Sigmoid colon (tissue), 4 donors: ENCODE data around the gene CLTB.

Source experiments
- EP300 ChIP-seq, 4 donors: sonication (generic); formaldehyde crosslinking; IDR thresholded peaks; one replicate each; pipeline ENCODE4 v1.6.1; 2017; ENCODE audit warnings: antibody characterized with exemption in 4 of 4
- POLR2A ChIP-seq, 2 donors: fragments of 450-650 bp; IDR thresholded peaks; one replicate each; pipeline ENCODE4 v1.6.1; 2016; ENCODE audit warnings: antibody characterized with exemption in 2 of 2, mild to moderate bottlenecking in 2 of 2, moderate library complexity in 2 of 2
- POLR2AphosphoS5 ChIP-seq, 4 donors: sonication (generic); formaldehyde crosslinking; IDR thresholded peaks; one replicate each; pipeline ENCODE4 v1.6.1; 2017; ENCODE audit warnings: antibody characterized with exemption in 4 of 4
- TF ChIP-seq, protein P1 (sequence below), 4 experiments: fragments of 450-650 bp in 3 of 4; fragments of 200-600 bp in 1 of 4; IDR thresholded peaks; one replicate each; pipeline ENCODE4 v1.5.1; 2016 to 2019; ENCODE audit warnings: antibody characterized with exemption in 4 of 4, mild to moderate bottlenecking in 3 of 4, moderate library complexity in 2 of 4

DNA sequence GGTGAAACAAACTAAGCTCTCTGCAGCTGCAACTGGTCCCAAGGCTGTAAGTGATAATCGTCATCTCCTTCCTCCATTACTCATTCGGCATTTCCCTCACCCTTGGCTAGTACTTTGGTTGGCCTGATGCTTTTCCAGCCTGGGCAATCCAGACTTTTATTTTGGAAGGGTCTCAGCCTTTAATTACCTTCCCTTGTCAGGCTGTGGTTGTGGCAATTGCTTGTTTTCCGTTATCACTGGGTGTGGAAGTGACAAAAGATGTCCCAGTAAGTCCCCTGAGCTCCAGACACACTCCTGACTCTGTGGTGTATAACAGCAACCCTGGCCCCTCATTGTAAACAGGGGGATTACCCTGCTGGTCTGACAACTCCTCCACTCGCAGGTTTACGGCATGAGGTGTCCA, 25.6 kb upstream of the CLTB start:
- TF ChIP-seq POLR2A (IDR thresholded peaks at IDR 0.05) (no peak), EP300 (IDR thresholded peaks at IDR 0.05) (no peak), POLR2AphosphoS5 (IDR thresholded peaks at IDR 0.05) (no peak)
- TF ChIP-seq, protein P1, sequence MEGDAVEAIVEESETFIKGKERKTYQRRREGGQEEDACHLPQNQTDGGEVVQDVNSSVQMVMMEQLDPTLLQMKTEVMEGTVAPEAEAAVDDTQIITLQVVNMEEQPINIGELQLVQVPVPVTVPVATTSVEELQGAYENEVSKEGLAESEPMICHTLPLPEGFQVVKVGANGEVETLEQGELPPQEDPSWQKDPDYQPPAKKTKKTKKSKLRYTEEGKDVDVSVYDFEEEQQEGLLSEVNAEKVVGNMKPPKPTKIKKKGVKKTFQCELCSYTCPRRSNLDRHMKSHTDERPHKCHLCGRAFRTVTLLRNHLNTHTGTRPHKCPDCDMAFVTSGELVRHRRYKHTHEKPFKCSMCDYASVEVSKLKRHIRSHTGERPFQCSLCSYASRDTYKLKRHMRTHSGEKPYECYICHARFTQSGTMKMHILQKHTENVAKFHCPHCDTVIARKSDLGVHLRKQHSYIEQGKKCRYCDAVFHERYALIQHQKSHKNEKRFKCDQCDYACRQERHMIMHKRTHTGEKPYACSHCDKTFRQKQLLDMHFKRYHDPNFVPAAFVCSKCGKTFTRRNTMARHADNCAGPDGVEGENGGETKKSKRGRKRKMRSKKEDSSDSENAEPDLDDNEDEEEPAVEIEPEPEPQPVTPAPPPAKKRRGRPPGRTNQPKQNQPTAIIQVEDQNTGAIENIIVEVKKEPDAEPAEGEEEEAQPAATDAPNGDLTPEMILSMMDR (IDR thresholded peaks at IDR 0.05): no peak
